ENCODE results near the gene CTAGE9. TPM values are rescaled to one million over a fixed set of nuclear protein-coding genes. Genes with fewer than 3 reads are reported as not detected.

Gene CTAGE9
- total RNA-seq, 4 donors from 2014 or later, result not detected

- TF ChIP-seq, protein P1, sequence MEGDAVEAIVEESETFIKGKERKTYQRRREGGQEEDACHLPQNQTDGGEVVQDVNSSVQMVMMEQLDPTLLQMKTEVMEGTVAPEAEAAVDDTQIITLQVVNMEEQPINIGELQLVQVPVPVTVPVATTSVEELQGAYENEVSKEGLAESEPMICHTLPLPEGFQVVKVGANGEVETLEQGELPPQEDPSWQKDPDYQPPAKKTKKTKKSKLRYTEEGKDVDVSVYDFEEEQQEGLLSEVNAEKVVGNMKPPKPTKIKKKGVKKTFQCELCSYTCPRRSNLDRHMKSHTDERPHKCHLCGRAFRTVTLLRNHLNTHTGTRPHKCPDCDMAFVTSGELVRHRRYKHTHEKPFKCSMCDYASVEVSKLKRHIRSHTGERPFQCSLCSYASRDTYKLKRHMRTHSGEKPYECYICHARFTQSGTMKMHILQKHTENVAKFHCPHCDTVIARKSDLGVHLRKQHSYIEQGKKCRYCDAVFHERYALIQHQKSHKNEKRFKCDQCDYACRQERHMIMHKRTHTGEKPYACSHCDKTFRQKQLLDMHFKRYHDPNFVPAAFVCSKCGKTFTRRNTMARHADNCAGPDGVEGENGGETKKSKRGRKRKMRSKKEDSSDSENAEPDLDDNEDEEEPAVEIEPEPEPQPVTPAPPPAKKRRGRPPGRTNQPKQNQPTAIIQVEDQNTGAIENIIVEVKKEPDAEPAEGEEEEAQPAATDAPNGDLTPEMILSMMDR (IDR thresholded peaks at IDR 0.05; ENCODE audit: low read depth), result no peak
These were observed 38.2 kb upstream of the CTAGE9 start for GRCh38 chr6:131749023-131749422.

DNA sequence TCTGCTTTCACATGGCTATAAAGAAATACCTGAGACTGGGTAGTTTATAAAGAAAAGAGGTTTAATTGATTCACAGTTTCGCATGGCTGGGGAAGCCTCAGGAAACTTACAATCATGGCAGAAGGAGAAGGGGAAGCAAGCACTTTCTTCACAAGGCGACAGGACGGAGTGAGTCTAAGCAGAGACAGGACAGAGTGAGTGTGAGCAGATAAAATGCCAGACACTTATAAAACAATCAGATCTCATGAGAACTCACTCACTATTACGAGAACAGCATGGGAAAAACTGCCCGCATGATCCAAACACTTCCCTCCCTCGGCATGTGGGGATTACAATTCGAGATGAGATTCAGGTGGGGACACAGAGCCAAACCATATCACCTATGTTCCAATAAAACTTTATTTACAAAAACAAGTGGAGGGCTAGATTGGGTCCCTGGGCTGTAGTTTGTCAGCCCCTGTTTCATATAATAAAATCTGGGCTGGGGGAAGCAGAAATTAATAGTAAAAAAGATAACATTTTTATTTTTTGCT lies 37.1 kb upstream of the CTAGE9 start:
- TF ChIP-seq, protein P1 (IDR thresholded peaks at IDR 0.05; ENCODE audit: low read depth), result no peak

DNA sequence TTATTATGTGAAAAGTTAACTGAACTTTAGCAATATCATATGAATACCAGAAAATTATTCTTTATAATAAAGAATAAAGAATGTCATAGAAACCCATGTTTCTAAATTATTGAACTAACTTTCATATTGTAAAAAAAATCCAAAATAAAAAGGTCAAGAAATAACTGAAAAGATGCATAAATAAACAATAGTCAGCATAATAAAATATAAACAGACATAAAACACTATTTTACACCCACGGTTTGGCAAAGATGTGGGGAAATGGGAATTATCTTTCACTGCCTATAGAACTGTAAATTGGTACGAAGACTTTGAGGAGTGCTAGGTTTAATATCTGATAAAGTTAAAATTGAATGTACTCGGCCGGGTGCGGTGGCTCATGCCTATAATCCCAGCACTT lies 34.7 kb upstream of the CTAGE9 start:
- TF ChIP-seq, protein P1 (IDR thresholded peaks at IDR 0.05; ENCODE audit: low read depth), result no peak

- TF ChIP-seq, protein P1 (IDR thresholded peaks at IDR 0.05; ENCODE audit: low read depth), result no peak
These were observed 33.8 kb upstream of the CTAGE9 start for GRCh38 chr6:131744432-131745287.

GRCh38 chr6:131741688-131742393 lies 31.0 kb upstream of the CTAGE9 start:
- TF ChIP-seq, protein P1 (IDR thresholded peaks at IDR 0.05; ENCODE audit: low read depth), result no peak

- TF ChIP-seq, protein P1 (IDR thresholded peaks at IDR 0.05; ENCODE audit: low read depth), result no peak
These were observed 29.3 kb upstream of the CTAGE9 start for GRCh38 chr6:131740161-131740560.

GRCh38 chr6:131739136-131739535 lies 28.3 kb upstream of the CTAGE9 start:
- TF ChIP-seq, protein P1 (IDR thresholded peaks at IDR 0.05; ENCODE audit: low read depth), result no peak

Measured in subcutaneous adipose tissue (tissue), 4 donors.